HepG2 (cell line): ENCODE measurements around the gene CEACAM4.

Experiments used
- GMEB1 ChIP-seq: sonication (generic); formaldehyde crosslinking; IDR thresholded peaks from 2 replicates; pipeline ENCODE4 v1.5.1; 2020; ENCODE audit warnings: missing genetic modification reagents, mild to moderate bottlenecking, borderline replicate concordance
- JUN ChIP-seq: sonication (generic); formaldehyde crosslinking; IDR thresholded peaks from 2 replicates; pipeline ENCODE4 v1.4.0; 2020; ENCODE audit warnings: mild to moderate bottlenecking, missing genetic modification reagents
- MAFK ChIP-seq, 2 experiments: IDR thresholded peaks in 1 of 2; conservative IDR thresholded peaks in 1 of 2; 2 replicates each; pipeline ENCODE4 v1.6.1; 2011; ENCODE audit warnings: improper control_type of control experiment in 2 of 2, low read length in 2 of 2
- MXI1 ChIP-seq: IDR thresholded peaks from 3 replicates; pipeline ENCODE4 v1.6.1; 2012; ENCODE audit warnings: low read depth, low read length, inconsistent platforms, borderline replicate concordance
- TARDBP ChIP-seq: sonication (generic); formaldehyde crosslinking; IDR thresholded peaks from 2 replicates; pipeline ENCODE4 v1.8.0; 2022; ENCODE audit warnings: mild to moderate bottlenecking, missing genetic modification reagents
- TCF7L2 ChIP-seq: IDR thresholded peaks from 2 replicates; pipeline ENCODE4 v1.6.1; 2011; ENCODE audit warnings: mild to moderate bottlenecking, low read depth, low read length, moderate library complexity
- YY1 ChIP-seq: IDR thresholded peaks from 2 replicates; pipeline ENCODE4 v1.6.1; 2011; ENCODE audit warnings: low read length, low read depth, moderate library complexity, mild to moderate bottlenecking; ENCODE audit not compliant: insufficient read depth, insufficient replicate concordance
- ZBTB43 ChIP-seq: sonication (generic); formaldehyde crosslinking; conservative IDR thresholded peaks from 2 replicates; pipeline ENCODE4 v1.4.0; 2020; ENCODE audit warnings: missing genetic modification reagents
- ZNF18 ChIP-seq: sonication (generic); formaldehyde crosslinking; IDR thresholded peaks from 2 replicates; pipeline ENCODE4 v1.8.0; 2022; ENCODE audit warnings: mild to moderate bottlenecking, missing genetic modification reagents; ENCODE audit not compliant: insufficient replicate concordance

- no peak for TF ChIP-seq TARDBP
- no peak for TF ChIP-seq ZBTB43
- TF ChIP-seq TCF7L2 = no peak
- TF ChIP-seq GMEB1 (CRISPR knock-in tag) = no peak
- no peak for TF ChIP-seq MAFK (conservative IDR thresholded peaks at IDR 0.05 in 1 of 2, IDR thresholded peaks at IDR 0.05 in 1 of 2; ENCODE audit: low read length in 2 of 2)
- no peak for TF ChIP-seq JUN (CRISPR knock-in tag)
- no peak for TF ChIP-seq MXI1
- no peak for TF ChIP-seq ZNF18 (CRISPR knock-in tag)
- TF ChIP-seq YY1 = no peak
These were observed 40.8 kb downstream of the CEACAM4 start for GRCh38 chr19:41586064-41586463.
